ENCODE results near the gene GSG1.

DNA sequence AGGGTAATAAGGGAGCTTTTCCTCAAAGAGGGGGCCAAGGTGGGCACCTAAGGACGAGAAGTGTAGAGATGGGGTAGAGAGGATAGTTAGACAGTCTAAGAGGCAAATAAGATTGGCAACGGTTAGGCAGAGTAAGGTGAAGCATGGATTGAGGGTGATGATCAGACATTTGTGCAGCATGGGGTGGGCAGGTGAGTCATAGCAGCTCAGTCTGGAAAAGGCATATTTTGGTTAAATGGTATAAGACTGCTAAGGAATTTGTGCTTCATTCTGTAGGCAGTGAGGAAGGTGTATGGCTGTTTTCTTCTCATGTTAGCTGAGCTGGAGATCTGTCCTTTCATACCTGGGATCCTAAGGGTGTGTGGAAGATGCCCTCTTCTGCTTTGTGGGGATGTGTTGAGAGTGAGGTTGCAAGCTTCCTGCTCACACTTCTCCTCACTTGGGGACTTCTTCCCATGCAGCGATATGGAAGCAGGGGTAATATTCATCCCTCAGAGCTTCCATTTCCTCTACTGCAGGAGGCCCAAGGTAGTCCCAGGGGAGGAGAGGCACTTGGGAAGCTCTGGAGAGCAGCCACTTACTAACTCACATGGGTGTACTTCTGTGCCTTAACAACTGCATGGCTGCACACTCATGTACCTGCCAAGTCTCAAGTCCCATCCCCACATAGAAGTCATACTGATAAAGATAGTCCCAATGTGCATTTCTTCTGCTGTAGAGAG lies 28.9 kb downstream of the GSG1 start:
- TF ChIP-seq POLR2A (IDR thresholded peaks at IDR 0.05; ENCODE audit: low read length) (no peak), GATA1 (IDR thresholded peaks at IDR 0.05; ENCODE audit: low read depth, low read length) (no peak)
